Mammary epithelial cell (primary cell): ENCODE data around the gene SLC22A17.

Experiments
- CTCF ChIP-seq, 2 donors: IDR thresholded peaks in 1 of 2; conservative IDR thresholded peaks in 1 of 2; 2 replicates each; pipeline ENCODE4 v1.5.1; 2011 to 2012; ENCODE audit warnings: inconsistent platforms in 2 of 2, low read length in 2 of 2, mild to moderate bottlenecking in 2 of 2, control low read depth in 1 of 2, low read depth in 1 of 2; ENCODE audit not compliant: insufficient read depth in 1 of 2; ENCODE audit errors: extremely low read depth in 1 of 2
- EZH2 ChIP-seq: IDR thresholded peaks from 2 replicates; pipeline ENCODE4 v1.6.1; 2012; ENCODE audit warnings: low read length, inconsistent platforms, borderline replicate concordance

GRCh38 chr14:23358553-23359166 lies 6.0 kb upstream of the SLC22A17 start:
- TF ChIP-seq CTCF (conservative IDR thresholded peaks at IDR 0.05 in 1 of 2, IDR thresholded peaks at IDR 0.05 in 1 of 2; ENCODE audit: extremely low read depth in 1 of 2, insufficient read depth in 1 of 2, low read depth in 1 of 2, low read length in 2 of 2) (no peak), EZH2 (no peak)
